SK-N-SH (cell line): ENCODE results near the gene UCHL1. TPM values are rescaled to one million over a fixed set of nuclear protein-coding genes. Genes with fewer than 3 reads are reported as not detected.
A peak's percentile ranks its signal among the peaks of the same experiment; 100 is the strongest.

Source experiments
- CTCF ChIA-PET: fragments of 300-600, 350-600 bp; formaldehyde crosslinking; extraction: SDS; loops from one replicate; lab custom pipeline; 2021; lab: Yijun Ruan, JAX
- POLR2A ChIA-PET: fragments of 350-600 bp; sonication (Branson Sonifier 250); formaldehyde crosslinking; extraction: SDS; loops from one replicate; lab custom pipeline; 2020; ENCODE audit warnings: antibody characterized with exemption, inconsistent platforms; lab: Yijun Ruan, JAX
- DNase-seq: peaks from one replicate; pipeline ENCODE4 v3.0.0; 2012
- H2AFZ ChIP-seq: fragments of 200-600 bp; sonication (generic); 2 replicates; pipeline ENCODE4 v1.8.1; 2016; ENCODE audit warnings: antibody characterized with exemption, mild to moderate bottlenecking, low read depth
- H3F3A ChIP-seq: fragments of 200-600 bp; sonication (generic); replicated peaks from 2 replicates; pipeline ENCODE3; 2016; ENCODE audit warnings: antibody characterized with exemption, mild to moderate bottlenecking; ENCODE audit not compliant: insufficient read depth
- H3K27ac ChIP-seq, 2 experiments: fragments of 200-500 bp in 1 of 2; fragments of 200-600 bp in 1 of 2; sonication (Bioruptor generic) in 1 of 2; sonication (generic), shearing (Covaris generic) in 1 of 2; 2 replicates each; pipeline versions ENCODE4 v1.5.1 to v1.6.1; 2014 to 2016; ENCODE audit warnings: low read depth in 2 of 2, inconsistent platforms in 1 of 2, low read length in 1 of 2, mild to moderate bottlenecking in 1 of 2, mixed read lengths in 1 of 2
- H3K27me3 ChIP-seq: fragments of 200-600 bp; sonication (generic), shearing (Covaris generic); 2 replicates; pipeline ENCODE4 v1.6.1; 2016; ENCODE audit warnings: mixed run types; ENCODE audit not compliant: insufficient read depth
- H3K36me3 ChIP-seq, 2 experiments: fragments of 200-500 bp in 1 of 2; fragments of 200-600 bp in 1 of 2; sonication (Bioruptor generic) in 1 of 2; sonication (generic) in 1 of 2; replicated peaks in 1 of 2; 2 replicates each; pipeline versions ENCODE3 to v1.5.1; 2014 to 2016; ENCODE audit warnings: low read length in 1 of 2, mild to moderate bottlenecking in 1 of 2; ENCODE audit not compliant: insufficient read depth in 2 of 2, control insufficient read depth in 1 of 2
- H3K4me1 ChIP-seq, 2 experiments: fragments of 200-500 bp in 1 of 2; fragments of 200-600 bp in 1 of 2; sonication (Bioruptor generic) in 1 of 2; sonication (generic), shearing (Covaris generic) in 1 of 2; 2 replicates each; pipeline versions ENCODE4 v1.5.1 to v1.6.1; 2014 to 2016; ENCODE audit warnings: low read depth in 1 of 2, low read length in 1 of 2, mixed run types in 1 of 2; ENCODE audit not compliant: insufficient read depth in 2 of 2, control insufficient read depth in 1 of 2
- H3K4me2 ChIP-seq: fragments of 200-600 bp; sonication (generic), shearing (Covaris generic); 2 replicates; pipeline ENCODE4 v1.6.1; 2017; ENCODE audit warnings: mixed run types
- H3K4me3 ChIP-seq, 2 experiments: fragments of 200-500 bp in 1 of 2; fragments of 200-600 bp in 1 of 2; sonication (Bioruptor generic) in 1 of 2; sonication (generic), shearing (Covaris generic) in 1 of 2; 2 replicates each; pipeline versions ENCODE4 v1.5.1 to v1.8.1; 2014 to 2016; ENCODE audit warnings: low read depth in 2 of 2, inconsistent platforms in 1 of 2, low read length in 1 of 2, mild to moderate bottlenecking in 1 of 2, mixed read lengths in 1 of 2, moderate library complexity in 1 of 2
- H3K79me2 ChIP-seq: fragments of 200-600 bp; sonication (generic); 2 replicates; pipeline ENCODE4 v1.8.1; 2017; ENCODE audit warnings: mild to moderate bottlenecking; ENCODE audit not compliant: insufficient read depth
- H3K9ac ChIP-seq: fragments of 200-600 bp; sonication (generic); 2 replicates; pipeline ENCODE4 v1.6.1; 2017; ENCODE audit warnings: mixed run types
- H3K9me2 ChIP-seq: fragments of 200-600 bp; sonication (generic); 2 replicates; pipeline ENCODE4 v1.6.1; 2017; ENCODE audit warnings: mixed run types
- H3K9me3 ChIP-seq: fragments of 200-600 bp; sonication (generic); 2 replicates; pipeline ENCODE4 v1.6.1; 2017; ENCODE audit warnings: mixed run types, mild to moderate bottlenecking, moderate library complexity
- H4K20me1 ChIP-seq: fragments of 200-600 bp; sonication (generic); 2 replicates; pipeline ENCODE4 v1.6.1; 2017; ENCODE audit warnings: mild to moderate bottlenecking, mixed run types; ENCODE audit not compliant: insufficient read depth
- MAX ChIP-seq: IDR thresholded peaks from 2 replicates; pipeline ENCODE4 v1.4.0; 2012; ENCODE audit warnings: low read depth
- MXI1 ChIP-seq: IDR thresholded peaks from 2 replicates; pipeline ENCODE4 v1.6.1; 2012; ENCODE audit warnings: mild to moderate bottlenecking, low read depth, low read length, improper control_type of control experiment
- NFIC ChIP-seq: IDR thresholded peaks from 2 replicates; pipeline ENCODE4 v1.4.0; 2012; ENCODE audit warnings: borderline replicate concordance
- RAD21 ChIP-seq: IDR thresholded peaks from 2 replicates; pipeline ENCODE4 v1.6.1; 2012; ENCODE audit warnings: mild to moderate bottlenecking, low read length
- RCOR1 ChIP-seq: fragments of 150-350 bp; IDR thresholded peaks from 2 replicates; pipeline ENCODE4 v1.6.1; 2017; ENCODE audit warnings: antibody characterized with exemption, low read length
- RXRA ChIP-seq: IDR thresholded peaks from 2 replicates; pipeline ENCODE4 v1.4.0; 2012; ENCODE audit warnings: low read depth, mild to moderate bottlenecking, borderline replicate concordance
- SMC3 ChIP-seq: IDR thresholded peaks from 2 replicates; pipeline ENCODE4 v1.6.1; 2012; ENCODE audit warnings: low read depth, low read length, improper control_type of control experiment
- TAF1 ChIP-seq: IDR thresholded peaks from 2 replicates; pipeline ENCODE4 v1.6.1; 2012; ENCODE audit warnings: low read depth, mild to moderate bottlenecking, low read length, moderate library complexity, borderline replicate concordance
- YY1 ChIP-seq: IDR thresholded peaks from 2 replicates; pipeline ENCODE4 v1.4.0; 2012; ENCODE audit warnings: low read depth, mild to moderate bottlenecking
- WGBS: methylation state at CpG from one replicate; pipeline ENCODE4 v1.1.6; 2017; ENCODE audit warnings: low lambda C conversion rate; 5-methylcytosine and 5-hydroxymethylcytosine counted together
- polyA plus RNA-seq, 3 experiments: library from polyadenylated mRNA; depleted of rRNA; stranded (reverse); fragments of >200 nt; gene quantifications; 2 replicates each; pipeline ENCODE4 v1.2.3, GENCODE V29; 2012
- TF ChIP-seq, protein P1 (sequence below): fragments of 200-600 bp; sonication (generic); IDR thresholded peaks from 2 replicates; pipeline ENCODE4 v1.6.1; 2017; ENCODE audit warnings: antibody characterized with exemption, mild to moderate bottlenecking, moderate library complexity
- TF ChIP-seq, protein P2 (sequence below): fragments of 150-350 bp; IDR thresholded peaks from 2 replicates; pipeline ENCODE4 v1.6.1; 2017; ENCODE audit warnings: antibody characterized with exemption, low read length, low read depth, borderline replicate concordance

The UCHL1 gene
- polyA plus RNA-seq, 1 of the 3 experiments (the other 2 are of a cell fraction), result 1,518 TPM

DNA sequence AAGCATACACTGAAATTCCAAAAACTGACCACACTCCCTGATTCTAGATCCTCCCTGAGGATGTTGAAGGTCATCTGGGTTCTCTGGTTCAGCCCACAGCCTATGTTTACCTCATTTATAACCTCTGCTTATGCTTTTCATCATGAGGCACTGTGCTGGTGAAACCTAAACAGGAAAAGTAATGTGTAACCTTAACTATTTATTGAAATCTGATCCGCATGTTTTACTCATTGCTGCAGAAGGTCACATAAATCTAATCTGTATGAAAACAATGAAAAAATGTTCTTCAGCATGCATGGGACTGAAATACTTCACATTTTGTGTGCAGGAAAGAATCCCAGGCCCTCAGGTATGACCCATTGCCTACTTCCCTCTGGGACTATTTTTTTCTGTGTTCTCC is 30.3 kb downstream of the UCHL1 start:
- POLR2A ChIA-PET, result no interaction called here

DNA sequence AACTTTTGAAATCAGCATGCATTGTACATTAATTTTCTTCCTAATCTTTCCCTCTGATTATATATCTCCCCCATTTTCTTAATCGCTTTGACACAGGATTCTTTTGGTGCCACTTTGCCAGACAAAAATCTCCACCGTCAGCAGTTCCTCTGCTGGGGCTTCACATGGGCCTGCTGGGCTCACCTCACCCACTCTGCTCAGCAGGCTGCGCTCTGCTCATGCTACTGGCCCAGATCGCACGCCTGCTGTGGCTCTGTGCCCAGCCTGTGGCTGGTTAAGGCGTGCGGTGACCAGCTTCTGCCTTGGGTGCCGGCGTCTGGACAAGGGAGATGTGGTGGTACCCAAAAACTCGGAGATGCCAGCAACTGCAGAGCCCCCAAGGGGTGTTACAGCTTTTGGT is 31.1 kb downstream of the UCHL1 start:
- Histone ChIP-seq H3K9ac (no peak overlapping the region), H4K20me1 (no peaks in the 10 kb centered on the region), H3K9me2 (no peaks in the 10 kb centered on the region), H3K4me1 (no peaks in the 10 kb centered on the region; a peak in 1 of 4 replicates), H3K27ac (no peak overlapping the region), H2AFZ (no peak overlapping the region), H3K9me3 (no peaks in the 10 kb centered on the region), H3K4me3 (no peak overlapping the region)
- ChIA-PET CTCF (interaction anchor here (0.7 to 1.6 kb wide), 4 partner anchors 7 to 370 kb away, joined by 3 to 4 read pairs (median 3); no protein-coding TSS in a partner anchor), POLR2A (interaction anchor here (0.6 kb wide), 1 partner anchor 73 kb away, joined by 3 read pairs; no protein-coding TSS in a partner anchor)
- TF ChIP-seq RAD21, result 0 out of 2 replicates have a peak, but pooled peaks have one; percentile 9
- TF ChIP-seq RXRA, result no peak
- TF ChIP-seq, all 33 proteins: peak for 1
- Histone ChIP-seq H3K4me2 (no peak overlapping the region), H3K36me3 (no peaks in the 10 kb centered on the region), H3F3A (no peaks in the 10 kb centered on the region), H3K79me2 (no peaks in the 10 kb centered on the region), H3K27me3 (no peaks in the 10 kb centered on the region)
- WGBS, result 72% methylated on average over 10 of the region's 10 CpGs
- DNase-seq, result no peak

More for the DNA sequence above, 30.3 kb downstream of the UCHL1 start:
- H3K4me3 ChIP-seq, result no peak overlapping the region
- H3K4me1 ChIP-seq, result no peaks in the 10 kb centered on the region; a peak in 1 of 4 replicates
- no peak overlapping the region for H2AFZ ChIP-seq
- no peak overlapping the region for H3K27ac ChIP-seq
- H3K9ac ChIP-seq, result no peak overlapping the region
- TF ChIP-seq RCOR1, result no peak
- 79% methylated on average over 1 of the region's 1 CpG for WGBS
- no peaks in the 10 kb centered on the region for H3K36me3 ChIP-seq
- H3K79me2 ChIP-seq, result no peaks in the 10 kb centered on the region
- no peaks in the 10 kb centered on the region for H3K9me2 ChIP-seq
- no peak overlapping the region for H3K4me2 ChIP-seq
- CTCF ChIA-PET, result interaction anchor here (0.7 kb wide), 2 partner anchors 8 to 371 kb away, joined by 3 read pairs; no protein-coding TSS in a partner anchor
- DNase-seq, result no peak
- no peaks in the 10 kb centered on the region for H3K9me3 ChIP-seq
- no peaks in the 10 kb centered on the region for H3K27me3 ChIP-seq
- no peaks in the 10 kb centered on the region for H3F3A ChIP-seq
- no peaks in the 10 kb centered on the region for H4K20me1 ChIP-seq

GRCh38 chr4:41288254-41288653 is 31.5 kb downstream of the UCHL1 start:
- Histone ChIP-seq H3K9me2 (no peaks in the 10 kb centered on the region), H3K9me3 (no peaks in the 10 kb centered on the region), H3K9ac (no peak overlapping the region), H2AFZ (no peak overlapping the region), H3K27me3 (no peaks in the 10 kb centered on the region), H3F3A (no peaks in the 10 kb centered on the region), H3K4me2 (no peak overlapping the region), H3K4me1 (no peaks in the 10 kb centered on the region; a peak in 1 of 4 replicates), H3K4me3 (no peak overlapping the region), H3K27ac (no peak overlapping the region), H3K36me3 (no peaks in the 10 kb centered on the region), H3K79me2 (no peaks in the 10 kb centered on the region), H4K20me1 (no peaks in the 10 kb centered on the region)
- POLR2A ChIA-PET, result no interaction called here
- CTCF ChIA-PET, result interaction anchor here (1.3 to 1.6 kb wide), 2 partner anchors 29 to 51 kb away, joined by 3 to 4 read pairs; no protein-coding TSS in a partner anchor
- TF ChIP-seq MAX, result no peak
- TF ChIP-seq SMC3, result no peak
- TF ChIP-seq NFIC, result no peak
- no peak for TF ChIP-seq YY1
- no peak for TF ChIP-seq TAF1
- TF ChIP-seq, protein P1, sequence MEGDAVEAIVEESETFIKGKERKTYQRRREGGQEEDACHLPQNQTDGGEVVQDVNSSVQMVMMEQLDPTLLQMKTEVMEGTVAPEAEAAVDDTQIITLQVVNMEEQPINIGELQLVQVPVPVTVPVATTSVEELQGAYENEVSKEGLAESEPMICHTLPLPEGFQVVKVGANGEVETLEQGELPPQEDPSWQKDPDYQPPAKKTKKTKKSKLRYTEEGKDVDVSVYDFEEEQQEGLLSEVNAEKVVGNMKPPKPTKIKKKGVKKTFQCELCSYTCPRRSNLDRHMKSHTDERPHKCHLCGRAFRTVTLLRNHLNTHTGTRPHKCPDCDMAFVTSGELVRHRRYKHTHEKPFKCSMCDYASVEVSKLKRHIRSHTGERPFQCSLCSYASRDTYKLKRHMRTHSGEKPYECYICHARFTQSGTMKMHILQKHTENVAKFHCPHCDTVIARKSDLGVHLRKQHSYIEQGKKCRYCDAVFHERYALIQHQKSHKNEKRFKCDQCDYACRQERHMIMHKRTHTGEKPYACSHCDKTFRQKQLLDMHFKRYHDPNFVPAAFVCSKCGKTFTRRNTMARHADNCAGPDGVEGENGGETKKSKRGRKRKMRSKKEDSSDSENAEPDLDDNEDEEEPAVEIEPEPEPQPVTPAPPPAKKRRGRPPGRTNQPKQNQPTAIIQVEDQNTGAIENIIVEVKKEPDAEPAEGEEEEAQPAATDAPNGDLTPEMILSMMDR, result no peak
- no peak for TF ChIP-seq MXI1
- TF ChIP-seq, protein P2, sequence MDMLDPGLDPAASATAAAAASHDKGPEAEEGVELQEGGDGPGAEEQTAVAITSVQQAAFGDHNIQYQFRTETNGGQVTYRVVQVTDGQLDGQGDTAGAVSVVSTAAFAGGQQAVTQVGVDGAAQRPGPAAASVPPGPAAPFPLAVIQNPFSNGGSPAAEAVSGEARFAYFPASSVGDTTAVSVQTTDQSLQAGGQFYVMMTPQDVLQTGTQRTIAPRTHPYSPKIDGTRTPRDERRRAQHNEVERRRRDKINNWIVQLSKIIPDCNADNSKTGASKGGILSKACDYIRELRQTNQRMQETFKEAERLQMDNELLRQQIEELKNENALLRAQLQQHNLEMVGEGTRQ, result no peak
- 72% methylated on average over 9 of the region's 10 CpGs for WGBS
- no peak for DNase-seq
